Measurements from ENCODE around the gene STRADB.

The STRADB gene

DNA sequence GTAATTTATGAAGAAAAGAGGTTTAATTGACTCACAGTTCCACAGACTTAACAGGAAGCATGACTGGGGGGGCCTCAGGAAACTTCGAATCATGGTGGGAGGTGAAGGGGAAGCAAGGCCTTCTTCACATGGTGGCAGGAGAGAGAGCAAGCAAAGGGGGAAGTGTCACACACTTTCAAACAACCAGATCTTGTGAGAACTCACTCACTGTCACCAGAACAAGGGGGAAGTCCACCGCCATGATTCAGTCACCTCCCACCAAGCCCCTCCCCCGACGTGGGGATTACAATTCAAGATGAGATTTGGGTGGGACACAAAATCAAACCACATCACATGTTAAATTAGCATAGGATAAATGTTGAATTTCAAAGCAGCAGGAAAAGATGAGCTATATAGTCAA is 56.2 kb downstream of the STRADB start:
- H3K9ac ChIP-seq (ENCODE audit: low read length): no peak overlapping the region
- H3K79me2 ChIP-seq (ENCODE audit: insufficient read depth, low read length): no peaks in the 10 kb centered on the region
- no peak for TF ChIP-seq EZH2phosphoT487 (conservative IDR thresholded peaks at IDR 0.05; ENCODE audit: low read length)
- TF ChIP-seq, protein P1, sequence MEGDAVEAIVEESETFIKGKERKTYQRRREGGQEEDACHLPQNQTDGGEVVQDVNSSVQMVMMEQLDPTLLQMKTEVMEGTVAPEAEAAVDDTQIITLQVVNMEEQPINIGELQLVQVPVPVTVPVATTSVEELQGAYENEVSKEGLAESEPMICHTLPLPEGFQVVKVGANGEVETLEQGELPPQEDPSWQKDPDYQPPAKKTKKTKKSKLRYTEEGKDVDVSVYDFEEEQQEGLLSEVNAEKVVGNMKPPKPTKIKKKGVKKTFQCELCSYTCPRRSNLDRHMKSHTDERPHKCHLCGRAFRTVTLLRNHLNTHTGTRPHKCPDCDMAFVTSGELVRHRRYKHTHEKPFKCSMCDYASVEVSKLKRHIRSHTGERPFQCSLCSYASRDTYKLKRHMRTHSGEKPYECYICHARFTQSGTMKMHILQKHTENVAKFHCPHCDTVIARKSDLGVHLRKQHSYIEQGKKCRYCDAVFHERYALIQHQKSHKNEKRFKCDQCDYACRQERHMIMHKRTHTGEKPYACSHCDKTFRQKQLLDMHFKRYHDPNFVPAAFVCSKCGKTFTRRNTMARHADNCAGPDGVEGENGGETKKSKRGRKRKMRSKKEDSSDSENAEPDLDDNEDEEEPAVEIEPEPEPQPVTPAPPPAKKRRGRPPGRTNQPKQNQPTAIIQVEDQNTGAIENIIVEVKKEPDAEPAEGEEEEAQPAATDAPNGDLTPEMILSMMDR (IDR thresholded peaks at IDR 0.05; ENCODE audit: insufficient read depth, low read length, poor library complexity, severe bottlenecking): no peak
- H4K20me1 ChIP-seq (ENCODE audit: low read depth, low read length): no peaks in the 10 kb centered on the region
- no peak overlapping the region for H3K4me3 ChIP-seq (ENCODE audit: insufficient read depth, low read length, poor library complexity, severe bottlenecking)
- no peak overlapping the region for H3K27ac ChIP-seq (ENCODE audit: low read depth, low read length)
- no peak overlapping the region for H2AFZ ChIP-seq (ENCODE audit: low read depth, low read length, severe bottlenecking)
- H3K9me2 ChIP-seq (replicated peaks; ENCODE audit: insufficient read depth, low read length): no peaks in the 10 kb centered on the region
- H3K27me3 ChIP-seq (ENCODE audit: low read length): no peaks in the 10 kb centered on the region
- no peaks in the 10 kb centered on the region for H3F3A ChIP-seq (ENCODE audit: insufficient read depth)
- no peak overlapping the region for H3K4me2 ChIP-seq (ENCODE audit: low read depth, low read length, poor library complexity, severe bottlenecking)
- no peaks in the 10 kb centered on the region for H3K36me3 ChIP-seq (ENCODE audit: low read length)
- H3K9me3 ChIP-seq (ENCODE audit: insufficient read depth, low read length): no peaks in the 10 kb centered on the region

DNA sequence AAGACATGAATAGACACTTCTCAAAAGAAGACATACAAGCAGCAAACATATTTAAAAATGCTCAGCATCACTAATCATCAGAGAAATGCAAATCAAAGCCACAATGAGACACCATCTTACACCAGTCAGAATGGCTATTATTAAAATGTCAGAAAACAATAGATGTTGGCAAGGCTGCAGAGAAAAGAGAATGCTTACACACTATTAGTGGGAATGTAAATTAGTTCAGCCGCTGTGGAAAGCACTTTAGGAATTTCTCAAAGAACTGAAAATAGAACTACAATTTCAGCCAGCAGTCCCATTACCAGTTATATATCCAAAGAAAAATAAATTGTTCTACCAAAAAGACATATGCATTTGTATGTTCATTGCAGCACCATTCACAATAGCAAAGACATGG is 61.7 kb downstream of the STRADB start:
- H3K27me3 ChIP-seq (ENCODE audit: low read length): no peaks in the 10 kb centered on the region
- H3K9me3 ChIP-seq (ENCODE audit: insufficient read depth, low read length): no peaks in the 10 kb centered on the region
- H4K20me1 ChIP-seq (ENCODE audit: low read depth, low read length): no peaks in the 10 kb centered on the region
- no peak overlapping the region for H3K4me3 ChIP-seq (ENCODE audit: insufficient read depth, low read length, poor library complexity, severe bottlenecking)
- H3K9me2 ChIP-seq (replicated peaks; ENCODE audit: insufficient read depth, low read length): no peaks in the 10 kb centered on the region
- no peak overlapping the region for H3K27ac ChIP-seq (ENCODE audit: low read depth, low read length)
- H2AFZ ChIP-seq (ENCODE audit: low read depth, low read length, severe bottlenecking): no peak overlapping the region
- no peak for TF ChIP-seq EZH2phosphoT487 (conservative IDR thresholded peaks at IDR 0.05; ENCODE audit: low read length)
- TF ChIP-seq, protein P1 (IDR thresholded peaks at IDR 0.05; ENCODE audit: insufficient read depth, low read length, poor library complexity, severe bottlenecking): no peak
- H3K4me2 ChIP-seq (ENCODE audit: low read depth, low read length, poor library complexity, severe bottlenecking): no peak overlapping the region
- H3F3A ChIP-seq (ENCODE audit: insufficient read depth): no peaks in the 10 kb centered on the region
- no peak overlapping the region for H3K9ac ChIP-seq (ENCODE audit: low read length)
- H3K36me3 ChIP-seq (ENCODE audit: low read length): no peaks in the 10 kb centered on the region
- no peaks in the 10 kb centered on the region for H3K79me2 ChIP-seq (ENCODE audit: insufficient read depth, low read length)

DNA sequence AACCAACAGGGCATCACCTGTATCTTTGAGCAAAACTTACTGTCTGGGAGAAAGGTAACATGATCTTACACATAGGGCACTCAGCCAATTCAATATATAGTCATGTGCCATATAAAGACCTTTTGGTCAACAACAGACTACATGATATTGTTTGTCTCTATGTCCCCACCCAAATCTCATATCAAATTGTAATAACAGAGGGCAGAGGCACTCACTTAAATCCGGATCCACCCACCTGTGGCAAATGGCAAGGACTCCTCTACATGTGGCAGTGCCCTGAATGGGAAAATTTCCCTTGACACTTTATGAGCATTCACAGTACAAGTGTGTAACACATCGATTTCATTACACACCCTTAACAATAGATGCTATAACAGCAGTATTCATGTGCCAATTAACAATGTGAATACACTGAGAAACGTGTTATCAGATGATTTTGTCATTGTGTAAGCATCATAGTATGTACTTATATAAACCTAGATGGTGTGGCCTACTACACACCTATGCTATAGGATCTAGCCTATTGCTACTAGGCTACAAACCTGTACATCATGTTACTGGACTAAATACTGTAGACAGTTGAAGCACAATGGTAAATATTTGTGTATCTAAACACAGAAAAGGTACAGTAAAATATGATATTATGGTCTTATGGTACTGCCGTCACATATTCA is 64.2 kb downstream of the STRADB start:
- Histone ChIP-seq H3K4me3 (ENCODE audit: insufficient read depth, low read length, poor library complexity, severe bottlenecking) (no peak overlapping the region), H3F3A (ENCODE audit: insufficient read depth) (no peaks in the 10 kb centered on the region), H3K9ac (ENCODE audit: low read length) (no peak overlapping the region), H3K27me3 (ENCODE audit: low read length) (no peaks in the 10 kb centered on the region), H3K4me2 (ENCODE audit: low read depth, low read length, poor library complexity, severe bottlenecking) (no peak overlapping the region), H3K36me3 (ENCODE audit: low read length) (no peaks in the 10 kb centered on the region), H3K79me2 (ENCODE audit: insufficient read depth, low read length) (no peaks in the 10 kb centered on the region), H3K9me3 (ENCODE audit: insufficient read depth, low read length) (no peaks in the 10 kb centered on the region), H3K27ac (ENCODE audit: low read depth, low read length) (no peak overlapping the region), H2AFZ (ENCODE audit: low read depth, low read length, severe bottlenecking) (no peak overlapping the region), H3K9me2 (replicated peaks; ENCODE audit: insufficient read depth, low read length) (no peaks in the 10 kb centered on the region), H4K20me1 (ENCODE audit: low read depth, low read length) (no peaks in the 10 kb centered on the region)
- TF ChIP-seq EZH2phosphoT487 (conservative IDR thresholded peaks at IDR 0.05; ENCODE audit: low read length): no peak
- TF ChIP-seq, protein P1 (IDR thresholded peaks at IDR 0.05; ENCODE audit: insufficient read depth, low read length, poor library complexity, severe bottlenecking): no peak

All from SU-DHL-6 (cell line).